ENCODE measurements around the gene PLEKHM3. TPM values are rescaled to one million over a fixed set of nuclear protein-coding genes. Genes with fewer than 3 reads are reported as not detected.

PLEKHM3 gene
- total and polyA plus RNA-seq, 2 of the 4 experiments (the other 2 are of a cell fraction) = 2.4 to 11.3 TPM

DNA sequence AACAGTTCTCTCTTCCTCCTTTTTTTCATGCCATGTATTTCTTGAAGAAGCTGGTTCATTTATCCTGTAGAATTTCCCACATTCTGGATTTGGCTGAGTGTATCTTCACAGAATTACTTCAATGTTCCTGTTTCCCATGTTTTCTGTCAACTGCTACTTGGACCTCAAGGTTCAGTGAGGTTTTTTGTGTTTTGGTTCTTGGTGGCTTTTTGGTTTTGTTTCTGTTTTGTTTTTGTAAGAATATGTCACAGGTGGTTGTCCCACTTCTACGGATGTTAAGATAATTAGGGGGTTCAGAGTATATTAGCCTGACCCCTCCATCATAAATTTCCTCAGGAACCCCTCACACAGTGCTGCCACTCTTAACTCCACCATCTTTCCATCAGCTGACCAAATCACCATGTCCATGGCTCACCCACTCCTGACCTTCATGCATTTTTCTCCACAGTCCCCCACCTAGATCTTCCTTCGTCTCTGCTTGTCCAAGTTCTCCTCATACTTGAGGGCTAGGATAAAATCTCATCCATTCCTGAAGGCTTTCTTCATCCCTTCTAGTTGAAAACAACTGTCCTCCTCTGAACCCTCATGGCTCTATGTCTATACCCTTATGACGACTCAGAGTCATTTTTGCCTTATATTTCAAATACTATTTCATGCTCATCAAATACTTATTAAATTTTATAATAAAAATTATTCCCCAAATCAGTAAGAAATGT, 40.4 kb downstream of the PLEKHM3 start:
- Histone ChIP-seq H3K23ac (ENCODE audit: low read depth, low read length) (no peak overlapping the region), H2BK5ac (ENCODE audit: low read depth, low read length, poor library complexity, severe bottlenecking) (no peak overlapping the region), H3K4me2 (ENCODE audit: low read depth, low read length) (no peak overlapping the region), H3K27me3 (ENCODE audit: control insufficient read depth, insufficient read depth, low read length) (no peaks in the 10 kb centered on the region), H4K91ac (ENCODE audit: insufficient read depth, low read depth, low read length) (no peak overlapping the region), H4K5ac (ENCODE audit: low read depth, low read length) (no peak overlapping the region), H3K27ac (ENCODE audit: insufficient read depth, low read length) (no peak overlapping the region), H3K36me3 (ENCODE audit: control insufficient read depth, insufficient read depth, low read length) (no peaks in the 10 kb centered on the region), H3K14ac (replicated peaks; ENCODE audit: low read depth, low read length) (no peak overlapping the region), H3K56ac (ENCODE audit: extremely low read depth, insufficient read depth, low read length) (no peak overlapping the region), H2BK15ac (ENCODE audit: low read depth, low read length) (no peak overlapping the region), H3K79me1 (ENCODE audit: low read depth in 1 of 2, low read length in 2 of 2) (peaks cover 0 to 5% of the 10 kb centered on the region in 2 experiments; a peak in 1 of 4 replicates), H2AFZ (replicated peaks; ENCODE audit: low read length, poor library complexity) (no peak overlapping the region), H2AK5ac (ENCODE audit: low read depth, low read length) (no peak overlapping the region), H3K4ac (ENCODE audit: low read depth, low read length) (no peak overlapping the region), H3K9me1 (ENCODE audit: insufficient read depth, low read length) (no peaks in the 10 kb centered on the region), H4K8ac (ENCODE audit: low read depth in 2 of 2, low read length in 2 of 2) (no peak overlapping the region), H3K4me1 (ENCODE audit: control insufficient read depth, insufficient read depth, low read length) (no peaks in the 10 kb centered on the region), H3K18ac (ENCODE audit: low read depth, low read length) (no peak overlapping the region), H3K9ac (ENCODE audit: low read depth, low read length) (no peak overlapping the region), H4K20me1 (ENCODE audit: insufficient read depth, low read length) (no peaks in the 10 kb centered on the region), H3K9me3 (ENCODE audit: control insufficient read depth, insufficient read depth, low read length) (no peaks in the 10 kb centered on the region), H2BK120ac (ENCODE audit: low read depth, low read length) (no peak overlapping the region), H2BK20ac (ENCODE audit: low read depth, low read length) (no peak overlapping the region), H3K4me3 (ENCODE audit: insufficient read depth, low read depth, low read length) (no peak overlapping the region), H2AK9ac (replicated peaks; ENCODE audit: low read depth, low read length, poor library complexity) (no peak overlapping the region)
- no peak for DNase-seq
- dilution Hi-C loops (cut with HindIII; ENCODE audit: low sequenced_read_pairs, unreplicated experiment) = no loop called here
- no CpG with 5 or more reads among the region's 3 CpGs for WGBS, 2 experiments (ENCODE audit: extremely low coverage in 2 of 2, insufficient read length in 1 of 2)
- in situ Hi-C loops (cut with MboI; ENCODE audit: low sequenced_read_pairs) = no loop called here
- no peak for ATAC-seq (ENCODE audit: low read depth)
- BruUV-seq (replicated peaks) = no TSS peak
- TF ChIP-seq, protein P1, sequence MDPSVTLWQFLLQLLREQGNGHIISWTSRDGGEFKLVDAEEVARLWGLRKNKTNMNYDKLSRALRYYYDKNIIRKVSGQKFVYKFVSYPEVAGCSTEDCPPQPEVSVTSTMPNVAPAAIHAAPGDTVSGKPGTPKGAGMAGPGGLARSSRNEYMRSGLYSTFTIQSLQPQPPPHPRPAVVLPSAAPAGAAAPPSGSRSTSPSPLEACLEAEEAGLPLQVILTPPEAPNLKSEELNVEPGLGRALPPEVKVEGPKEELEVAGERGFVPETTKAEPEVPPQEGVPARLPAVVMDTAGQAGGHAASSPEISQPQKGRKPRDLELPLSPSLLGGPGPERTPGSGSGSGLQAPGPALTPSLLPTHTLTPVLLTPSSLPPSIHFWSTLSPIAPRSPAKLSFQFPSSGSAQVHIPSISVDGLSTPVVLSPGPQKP (IDR thresholded peaks at IDR 0.05; ENCODE audit: borderline replicate concordance, low read depth, low read length) = no peak
- TF ChIP-seq NFE2L2 (IDR thresholded peaks at IDR 0.05; ENCODE audit: low read depth, low read length) (no peak), MAZ (IDR thresholded peaks at IDR 0.05; ENCODE audit: borderline replicate concordance, low read depth, low read length) (no peak), CEBPB (IDR thresholded peaks at IDR 0.05; ENCODE audit: low read depth, low read length) (no peak), MAFK (IDR thresholded peaks at IDR 0.05; ENCODE audit: low read depth, low read length) (no peak), RAD21 (IDR thresholded peaks at IDR 0.05; ENCODE audit: low read length) (no peak), POLR2A (IDR thresholded peaks at IDR 0.05; ENCODE audit: low read depth, low read length) (no peak), RCOR1 (IDR thresholded peaks at IDR 0.05; ENCODE audit: insufficient replicate concordance, low read length) (no peak), SMC3 (IDR thresholded peaks at IDR 0.05; ENCODE audit: low read depth, low read length) (no peak), BHLHE40 (IDR thresholded peaks at IDR 0.05; ENCODE audit: low read depth, low read length) (no peak), RFX5 (IDR thresholded peaks at IDR 0.05; ENCODE audit: low read depth, low read length) (no peak), MXI1 (IDR thresholded peaks at IDR 0.05; ENCODE audit: borderline replicate concordance, low read depth, low read length) (no peak), FOS (IDR thresholded peaks at IDR 0.05; ENCODE audit: low read depth, low read length) (no peak), CHD1 (IDR thresholded peaks at IDR 0.05; ENCODE audit: low read depth, low read length) (no peak)
- TF ChIP-seq, protein P2, sequence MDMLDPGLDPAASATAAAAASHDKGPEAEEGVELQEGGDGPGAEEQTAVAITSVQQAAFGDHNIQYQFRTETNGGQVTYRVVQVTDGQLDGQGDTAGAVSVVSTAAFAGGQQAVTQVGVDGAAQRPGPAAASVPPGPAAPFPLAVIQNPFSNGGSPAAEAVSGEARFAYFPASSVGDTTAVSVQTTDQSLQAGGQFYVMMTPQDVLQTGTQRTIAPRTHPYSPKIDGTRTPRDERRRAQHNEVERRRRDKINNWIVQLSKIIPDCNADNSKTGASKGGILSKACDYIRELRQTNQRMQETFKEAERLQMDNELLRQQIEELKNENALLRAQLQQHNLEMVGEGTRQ (IDR thresholded peaks at IDR 0.05; ENCODE audit: low read depth, low read length) = no peak
- TF ChIP-seq, protein P3, sequence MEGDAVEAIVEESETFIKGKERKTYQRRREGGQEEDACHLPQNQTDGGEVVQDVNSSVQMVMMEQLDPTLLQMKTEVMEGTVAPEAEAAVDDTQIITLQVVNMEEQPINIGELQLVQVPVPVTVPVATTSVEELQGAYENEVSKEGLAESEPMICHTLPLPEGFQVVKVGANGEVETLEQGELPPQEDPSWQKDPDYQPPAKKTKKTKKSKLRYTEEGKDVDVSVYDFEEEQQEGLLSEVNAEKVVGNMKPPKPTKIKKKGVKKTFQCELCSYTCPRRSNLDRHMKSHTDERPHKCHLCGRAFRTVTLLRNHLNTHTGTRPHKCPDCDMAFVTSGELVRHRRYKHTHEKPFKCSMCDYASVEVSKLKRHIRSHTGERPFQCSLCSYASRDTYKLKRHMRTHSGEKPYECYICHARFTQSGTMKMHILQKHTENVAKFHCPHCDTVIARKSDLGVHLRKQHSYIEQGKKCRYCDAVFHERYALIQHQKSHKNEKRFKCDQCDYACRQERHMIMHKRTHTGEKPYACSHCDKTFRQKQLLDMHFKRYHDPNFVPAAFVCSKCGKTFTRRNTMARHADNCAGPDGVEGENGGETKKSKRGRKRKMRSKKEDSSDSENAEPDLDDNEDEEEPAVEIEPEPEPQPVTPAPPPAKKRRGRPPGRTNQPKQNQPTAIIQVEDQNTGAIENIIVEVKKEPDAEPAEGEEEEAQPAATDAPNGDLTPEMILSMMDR (conservative IDR thresholded peaks at IDR 0.05; ENCODE audit: low read depth, low read length) = no peak
- intact Hi-C loops (cut with micrococcal nuclease) = no loop called here
- POLR2A ChIA-PET (ENCODE audit: unreplicated experiment) = no interaction called here
- CTCF ChIA-PET = no interaction called here

All from IMR-90 (cell line).